Cardiac fibroblast (primary cell): ENCODE measurements around the gene MAP3K10.

Experiments
- DNase-seq, 2 donors: peaks; one replicate each; pipeline versions ENCODE4 v3.0.0 to v3.0.0-alpha.2; 2010; ENCODE audit warnings: low read depth in 2 of 2
- H3K4me3 ChIP-seq, 2 donors: replicated peaks in 1 of 2; 1 replicate in 1 of 2; 2 replicates in 1 of 2; pipeline ENCODE4 v1.5.1; 2011; ENCODE audit warnings: low read depth in 2 of 2, low read length in 2 of 2, mild to moderate bottlenecking in 2 of 2, moderate library complexity in 1 of 2
- CTCF ChIP-seq: IDR thresholded peaks from one replicate; pipeline ENCODE4 v1.5.1; 2011; ENCODE audit warnings: low read depth, mild to moderate bottlenecking, low read length, inconsistent platforms

Gene MAP3K10

DNA sequence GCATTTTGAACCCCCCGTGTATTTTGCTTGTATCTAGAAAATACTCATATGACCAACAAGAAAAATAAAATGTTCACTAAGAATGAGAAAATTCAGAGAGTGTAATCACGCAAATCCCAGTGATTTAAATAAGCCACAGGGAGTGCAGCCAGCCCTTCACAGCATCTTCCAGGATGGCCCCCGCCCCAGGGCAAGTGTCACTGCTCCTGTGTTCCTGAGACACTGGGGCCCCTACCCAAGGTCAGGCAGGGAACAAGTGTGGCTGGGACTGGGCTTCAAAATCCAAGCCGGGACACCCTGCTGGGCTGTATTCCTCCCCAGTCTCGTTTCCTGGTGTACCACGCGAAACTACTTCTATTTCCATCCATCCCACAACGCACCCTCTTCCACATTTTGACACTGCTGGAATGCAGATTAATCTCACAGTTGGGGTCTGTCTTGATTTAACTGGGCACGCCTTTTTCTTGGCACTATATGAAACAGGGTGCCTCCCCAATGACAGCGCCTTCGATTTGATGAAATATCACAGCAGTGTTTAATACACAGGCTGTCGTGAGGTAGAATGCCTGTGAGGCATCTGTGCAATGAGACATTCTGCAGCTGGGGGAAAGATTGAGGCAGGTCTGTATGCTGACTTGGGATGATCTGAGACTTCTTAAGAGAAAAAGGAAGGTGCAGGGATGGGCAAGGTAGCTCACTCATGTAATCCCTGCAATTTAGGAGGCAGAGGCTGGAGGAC, 53.5 kb downstream of the MAP3K10 start:
- H3K4me3 ChIP-seq = no peak overlapping the region
- DNase-seq = no peak
- no peak for TF ChIP-seq CTCF

GRCh38 chr19:40245506-40246128, 54.4 kb downstream of the MAP3K10 start:
- no peak for DNase-seq
- TF ChIP-seq CTCF = no peak
- no peak overlapping the region for H3K4me3 ChIP-seq

- H3K4me3 ChIP-seq = no peak overlapping the region
- no peak for TF ChIP-seq CTCF
- DNase-seq = no peak
Observed at GRCh38 chr19:40246292-40247073, 55.3 kb downstream of the MAP3K10 start.

DNA sequence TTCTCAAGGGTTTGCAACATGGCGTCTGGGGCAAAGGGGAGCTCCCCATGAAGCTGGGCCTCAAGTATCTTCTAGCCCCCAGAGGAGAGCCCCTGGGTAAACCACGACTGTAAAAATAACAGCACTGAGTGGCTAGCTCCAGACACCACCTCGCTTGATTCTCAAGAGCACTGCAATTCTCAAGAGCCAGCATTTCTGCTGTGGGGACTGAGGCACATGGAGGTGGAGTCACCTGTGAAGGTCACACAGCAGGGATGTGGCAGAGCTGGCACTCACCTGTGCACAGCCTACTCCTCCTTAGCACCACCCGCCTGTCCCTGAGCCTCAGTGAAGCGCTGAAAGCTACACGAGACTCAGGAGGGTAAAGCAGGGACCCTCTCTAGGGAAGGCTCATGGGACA, 56.0 kb downstream of the MAP3K10 start:
- no peak overlapping the region for H3K4me3 ChIP-seq
- no peak for DNase-seq
- no peak for TF ChIP-seq CTCF

GRCh38 chr19:40247735-40248262, 56.6 kb downstream of the MAP3K10 start:
- no peak for DNase-seq
- no peak overlapping the region for H3K4me3 ChIP-seq
- TF ChIP-seq CTCF = no peak

DNA sequence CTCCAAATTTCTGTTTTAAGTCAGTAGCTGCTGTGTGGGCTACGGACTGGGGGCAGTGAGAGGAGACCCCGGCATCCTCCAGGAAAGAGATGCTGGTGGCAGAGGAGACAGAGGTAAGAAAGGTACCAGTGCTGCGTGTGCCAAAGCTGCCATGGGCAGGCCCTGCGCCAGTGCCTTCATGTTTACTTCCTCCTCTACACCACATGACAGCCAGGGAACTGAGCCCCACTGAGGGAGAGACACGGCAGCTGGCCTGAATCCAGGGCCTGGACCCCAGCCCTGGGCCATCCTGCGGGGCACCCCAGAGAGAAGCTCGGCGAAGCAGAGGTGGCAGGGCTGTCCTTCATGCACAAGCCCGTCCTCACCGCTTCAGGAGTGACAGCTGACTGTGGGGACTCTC, 58.0 kb downstream of the MAP3K10 start:
- DNase-seq = no peak
- no peak overlapping the region for H3K4me3 ChIP-seq
- TF ChIP-seq CTCF = no peak
